GM19397 (cell line): Measurements from ENCODE around the gene MGST3.
"Not testable (repeated sequence)": the region's sequence is repeated elsewhere in the genome, so short reads cannot be mapped to it uniquely, and the experiment has no call there.

Experiments
- ATAC-seq: cut with Tn5 transposase; IDR thresholded peaks from one replicate; pipeline ENCODE4 v1.9.1; 2021; ENCODE audit warnings: mild to moderate bottlenecking, moderate library complexity; ENCODE audit not compliant: unreplicated experiment

Gene MGST3

GRCh38 chr1:165628147-165628822 is 2.7 kb upstream of the MGST3 start:
- ATAC-seq, result no peak

- no peak for ATAC-seq
Observed at GRCh38 chr1:165629151-165629550, 1.9 kb upstream of the MGST3 start.

- ATAC-seq, result peak; percentile 2
Observed at GRCh38 chr1:165629848-165630628, 996 bp upstream of the MGST3 start.

- peak; percentile 17 for ATAC-seq
Observed at GRCh38 chr1:165631342-165632151, 513 bp downstream of the MGST3 start.

GRCh38 chr1:165632152-165632469 is 1.1 kb downstream of the MGST3 start:
- ATAC-seq, result no peak

- ATAC-seq, result no peak
Observed at GRCh38 chr1:165632491-165632890, 1.5 kb downstream of the MGST3 start.

- ATAC-seq, result no peak
Observed at GRCh38 chr1:165633614-165634013, 2.6 kb downstream of the MGST3 start.

- no peak for ATAC-seq
Observed at GRCh38 chr1:165634154-165634921, 3.3 kb downstream of the MGST3 start.

GRCh38 chr1:165635329-165635728 is 4.3 kb downstream of the MGST3 start:
- ATAC-seq, result no peak

- ATAC-seq, result no peak
Observed at GRCh38 chr1:165635823-165636222, 4.8 kb downstream of the MGST3 start.

GRCh38 chr1:165637427-165637826 is 6.4 kb downstream of the MGST3 start:
- ATAC-seq, result no peak

GRCh38 chr1:165638211-165638610 is 7.2 kb downstream of the MGST3 start:
- ATAC-seq, result not testable (repeated sequence)

GRCh38 chr1:165639821-165640623 is 9.0 kb downstream of the MGST3 start:
- ATAC-seq, result no peak

- ATAC-seq, result no peak
Observed at GRCh38 chr1:165641231-165641987, 10.4 kb downstream of the MGST3 start.

GRCh38 chr1:165644064-165644735 is 13.2 kb downstream of the MGST3 start:
- ATAC-seq, result no peak

- peak; percentile 44 for ATAC-seq
Observed at GRCh38 chr1:165645654-165646366, 14.8 kb downstream of the MGST3 start.

GRCh38 chr1:165647517-165647916 is 16.5 kb downstream of the MGST3 start:
- no peak for ATAC-seq

- ATAC-seq, result no peak
Observed at GRCh38 chr1:165647970-165648369, 16.9 kb downstream of the MGST3 start.
